WERI-Rb-1 (cell line): Measurements from ENCODE around the gene PMS1.
"Not testable (repeated sequence)": the region's sequence is repeated elsewhere in the genome, so short reads cannot be mapped to it uniquely, and the experiment has no call there.

Experiments
- DNase-seq: peaks from one replicate; pipeline ENCODE4 v3.0.0-alpha.2; 2020
- H3K27ac ChIP-seq: fragments of 250-450 bp; sonication (Bioruptor Pico); 2 replicates; pipeline ENCODE4 v1.5.1; 2020; ENCODE audit warnings: mild to moderate bottlenecking, moderate library complexity
- H3K27me3 ChIP-seq: fragments of 250-450 bp; sonication (Bioruptor Pico); 2 replicates; pipeline ENCODE4 v1.5.1; 2021; ENCODE audit warnings: mild to moderate bottlenecking, low read depth, moderate library complexity; ENCODE audit not compliant: insufficient read depth, severe bottlenecking
- H3K36me3 ChIP-seq: fragments of 250-450 bp; sonication (Bioruptor Pico); 2 replicates; pipeline ENCODE4 v1.5.1; 2020; ENCODE audit warnings: mild to moderate bottlenecking, moderate library complexity
- H3K4me3 ChIP-seq: 2 replicates; pipeline ENCODE4 v1.5.1; 2011; ENCODE audit warnings: low read depth, mild to moderate bottlenecking, control low read depth, low read length
- H3K9me3 ChIP-seq: fragments of 250-450 bp; sonication (Bioruptor Pico); 2 replicates; pipeline ENCODE4 v1.5.1; 2021; ENCODE audit warnings: mild to moderate bottlenecking, moderate library complexity; ENCODE audit not compliant: severe bottlenecking
- TF ChIP-seq, protein P1 (sequence below): IDR thresholded peaks from 2 replicates; pipeline ENCODE4 v1.5.1; 2011; ENCODE audit warnings: low read depth, mild to moderate bottlenecking, control low read depth, inconsistent platforms, low read length

PMS1 gene

GRCh38 chr2:189834059-189834458 is 49.8 kb downstream of the PMS1 start:
- no peaks in the 10 kb centered on the region for H3K27me3 ChIP-seq
- no peak overlapping the region for H3K4me3 ChIP-seq
- TF ChIP-seq, protein P1, sequence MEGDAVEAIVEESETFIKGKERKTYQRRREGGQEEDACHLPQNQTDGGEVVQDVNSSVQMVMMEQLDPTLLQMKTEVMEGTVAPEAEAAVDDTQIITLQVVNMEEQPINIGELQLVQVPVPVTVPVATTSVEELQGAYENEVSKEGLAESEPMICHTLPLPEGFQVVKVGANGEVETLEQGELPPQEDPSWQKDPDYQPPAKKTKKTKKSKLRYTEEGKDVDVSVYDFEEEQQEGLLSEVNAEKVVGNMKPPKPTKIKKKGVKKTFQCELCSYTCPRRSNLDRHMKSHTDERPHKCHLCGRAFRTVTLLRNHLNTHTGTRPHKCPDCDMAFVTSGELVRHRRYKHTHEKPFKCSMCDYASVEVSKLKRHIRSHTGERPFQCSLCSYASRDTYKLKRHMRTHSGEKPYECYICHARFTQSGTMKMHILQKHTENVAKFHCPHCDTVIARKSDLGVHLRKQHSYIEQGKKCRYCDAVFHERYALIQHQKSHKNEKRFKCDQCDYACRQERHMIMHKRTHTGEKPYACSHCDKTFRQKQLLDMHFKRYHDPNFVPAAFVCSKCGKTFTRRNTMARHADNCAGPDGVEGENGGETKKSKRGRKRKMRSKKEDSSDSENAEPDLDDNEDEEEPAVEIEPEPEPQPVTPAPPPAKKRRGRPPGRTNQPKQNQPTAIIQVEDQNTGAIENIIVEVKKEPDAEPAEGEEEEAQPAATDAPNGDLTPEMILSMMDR, result no peak
- H3K27ac ChIP-seq, result no peak overlapping the region
- peaks cover 15% of the 10 kb centered on the region for H3K36me3 ChIP-seq
- DNase-seq, result no peak
- H3K9me3 ChIP-seq, result no peaks in the 10 kb centered on the region

DNA sequence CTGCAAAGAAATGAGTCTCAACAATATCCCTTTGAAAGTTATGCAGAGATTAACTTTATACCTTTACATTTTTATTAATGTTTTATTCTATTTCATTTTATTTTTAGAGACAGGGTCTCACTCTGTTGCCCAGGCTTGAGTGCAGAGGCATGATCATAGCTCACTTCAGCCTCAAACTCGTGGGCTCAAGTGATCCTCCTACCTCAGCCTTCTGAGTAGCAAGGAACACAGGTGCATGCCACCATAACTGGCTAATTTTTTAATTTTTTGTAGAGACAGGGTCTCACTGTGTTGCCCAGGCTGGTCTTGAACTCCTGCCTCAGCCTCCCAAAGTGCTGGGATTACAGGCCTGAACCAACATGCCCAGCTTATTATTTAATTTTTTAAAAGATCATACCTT is 50.4 kb downstream of the PMS1 start:
- H3K27me3 ChIP-seq, result not testable (repeated sequence)

DNA sequence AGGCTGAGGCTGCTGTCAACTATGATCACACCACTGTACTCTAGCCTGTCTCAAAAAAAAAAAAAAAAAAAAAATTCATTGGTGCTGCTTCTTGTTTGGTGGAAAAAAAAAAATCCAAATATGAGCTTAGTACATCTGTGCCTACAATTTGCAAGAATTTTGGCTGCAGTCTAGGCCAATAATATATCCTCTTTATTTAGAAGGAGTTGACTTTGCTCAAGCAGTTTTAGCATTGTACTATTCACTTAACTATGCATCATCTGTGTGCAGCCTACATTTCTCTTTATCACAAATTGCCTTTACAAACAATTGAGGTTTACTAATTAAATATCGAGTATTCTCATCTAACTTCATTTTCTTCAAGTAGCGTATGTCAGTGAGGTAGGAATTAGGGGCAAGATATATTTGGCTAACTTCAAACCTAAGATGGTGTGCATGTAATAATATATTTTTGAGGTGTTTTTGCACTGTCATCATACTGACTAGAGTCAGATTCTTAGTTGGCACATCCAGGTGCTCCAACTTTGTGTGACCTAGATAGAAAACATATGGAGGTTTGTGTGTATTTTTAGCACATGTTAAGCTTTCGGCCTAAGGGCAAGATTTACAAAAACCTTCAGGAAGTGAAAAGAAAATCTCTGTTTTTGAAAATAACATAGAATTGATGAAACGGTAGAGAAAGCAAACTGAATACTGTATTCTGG is 51.8 kb downstream of the PMS1 start:
- peaks cover 11% of the 10 kb centered on the region for H3K36me3 ChIP-seq
- no peak overlapping the region for H3K4me3 ChIP-seq
- H3K27ac ChIP-seq, result no peak overlapping the region
- H3K27me3 ChIP-seq, result no peaks in the 10 kb centered on the region
- no peak for DNase-seq
- no peaks in the 10 kb centered on the region for H3K9me3 ChIP-seq
- TF ChIP-seq, protein P1, result no peak

More for the DNA sequence above, 50.4 kb downstream of the PMS1 start:
- peaks cover 15% of the 10 kb centered on the region for H3K36me3 ChIP-seq
- DNase-seq, H3K27ac ChIP-seq, H3K9me3 ChIP-seq, H3K4me3 ChIP-seq: not testable (repeated sequence)

GRCh38 chr2:189836644-189837043 is 52.4 kb downstream of the PMS1 start:
- TF ChIP-seq, protein P1, result no peak
- no peaks in the 10 kb centered on the region for H3K27me3 ChIP-seq
- no peak overlapping the region for H3K4me3 ChIP-seq
- H3K36me3 ChIP-seq, result peaks cover 11% of the 10 kb centered on the region
- no peaks in the 10 kb centered on the region for H3K9me3 ChIP-seq
- no peak overlapping the region for H3K27ac ChIP-seq
- no peak for DNase-seq

GRCh38 chr2:189837326-189837725 is 53.1 kb downstream of the PMS1 start:
- no peak for DNase-seq
- peaks cover 13% of the 10 kb centered on the region for H3K36me3 ChIP-seq
- no peak overlapping the region for H3K27ac ChIP-seq
- H3K27me3 ChIP-seq, result no peaks in the 10 kb centered on the region
- no peak overlapping the region for H3K4me3 ChIP-seq
- TF ChIP-seq, protein P1, result no peak
- no peaks in the 10 kb centered on the region for H3K9me3 ChIP-seq

GRCh38 chr2:189841019-189841418 is 56.8 kb downstream of the PMS1 start:
- Histone ChIP-seq H3K4me3 (no peak overlapping the region), H3K9me3 (no peaks in the 10 kb centered on the region), H3K27me3 (no peaks in the 10 kb centered on the region), H3K36me3 (peaks cover 21% of the 10 kb centered on the region), H3K27ac (no peak overlapping the region)
- TF ChIP-seq, protein P1, result no peak
- DNase-seq, result no peak
